Parathyroid adenoma (tissue), 2 donors: ENCODE data around the gene LARP4B.

Experiments
- H2AFZ ChIP-seq: fragments of 300-600 bp; sonication (generic); one replicate; pipeline ENCODE4 v1.7.0; 2017; ENCODE audit warnings: antibody characterized with exemption, mild to moderate bottlenecking
- H3K27ac ChIP-seq: fragments of 300-600 bp; sonication (generic); one replicate; pipeline ENCODE4 v1.7.0; 2017
- H3K27me3 ChIP-seq: fragments of 300-600 bp; sonication (generic); one replicate; pipeline ENCODE4 v1.7.0; 2017; ENCODE audit warnings: low read length; ENCODE audit not compliant: control insufficient read depth, insufficient read depth
- H3K36me3 ChIP-seq: fragments of 300-600 bp; sonication (generic); one replicate; pipeline ENCODE4 v1.7.0; 2017; ENCODE audit warnings: low read length; ENCODE audit not compliant: control insufficient read depth, insufficient read depth
- H3K4me1 ChIP-seq: fragments of 300-600 bp; sonication (generic); one replicate; pipeline ENCODE4 v1.7.0; 2017; ENCODE audit warnings: control low read depth
- H3K4me2 ChIP-seq: fragments of 300-600 bp; sonication (generic); one replicate; pipeline ENCODE4 v1.7.0; 2017; ENCODE audit warnings: low read length
- H3K4me3 ChIP-seq: fragments of 300-600 bp; sonication (generic); one replicate; pipeline ENCODE4 v1.7.0; 2017; ENCODE audit warnings: low read depth, low read length
- H3K79me2 ChIP-seq: fragments of 300-600 bp; sonication (generic); one replicate; pipeline ENCODE4 v1.7.0; 2017; ENCODE audit warnings: control low read depth
- H3K9ac ChIP-seq: fragments of 300-600 bp; sonication (generic); one replicate; pipeline ENCODE4 v1.7.0; 2017; ENCODE audit warnings: mild to moderate bottlenecking
- H3K9me3 ChIP-seq: fragments of 300-600 bp; sonication (generic); one replicate; pipeline ENCODE4 v1.7.0; 2017; ENCODE audit warnings: low read length; ENCODE audit not compliant: control insufficient read depth
- TF ChIP-seq, protein P1 (sequence below): fragments of 300-600 bp; sonication (generic); IDR thresholded peaks from one replicate; pipeline ENCODE4 v1.7.0; 2017; ENCODE audit warnings: antibody characterized with exemption, mild to moderate bottlenecking
- donor health status: primary hyperparathyroidism.

LARP4B gene

GRCh38 chr10:921471-922414 lies 9.8 kb downstream of the LARP4B start:
- TF ChIP-seq, protein P1, sequence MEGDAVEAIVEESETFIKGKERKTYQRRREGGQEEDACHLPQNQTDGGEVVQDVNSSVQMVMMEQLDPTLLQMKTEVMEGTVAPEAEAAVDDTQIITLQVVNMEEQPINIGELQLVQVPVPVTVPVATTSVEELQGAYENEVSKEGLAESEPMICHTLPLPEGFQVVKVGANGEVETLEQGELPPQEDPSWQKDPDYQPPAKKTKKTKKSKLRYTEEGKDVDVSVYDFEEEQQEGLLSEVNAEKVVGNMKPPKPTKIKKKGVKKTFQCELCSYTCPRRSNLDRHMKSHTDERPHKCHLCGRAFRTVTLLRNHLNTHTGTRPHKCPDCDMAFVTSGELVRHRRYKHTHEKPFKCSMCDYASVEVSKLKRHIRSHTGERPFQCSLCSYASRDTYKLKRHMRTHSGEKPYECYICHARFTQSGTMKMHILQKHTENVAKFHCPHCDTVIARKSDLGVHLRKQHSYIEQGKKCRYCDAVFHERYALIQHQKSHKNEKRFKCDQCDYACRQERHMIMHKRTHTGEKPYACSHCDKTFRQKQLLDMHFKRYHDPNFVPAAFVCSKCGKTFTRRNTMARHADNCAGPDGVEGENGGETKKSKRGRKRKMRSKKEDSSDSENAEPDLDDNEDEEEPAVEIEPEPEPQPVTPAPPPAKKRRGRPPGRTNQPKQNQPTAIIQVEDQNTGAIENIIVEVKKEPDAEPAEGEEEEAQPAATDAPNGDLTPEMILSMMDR: no peak
- Histone ChIP-seq H3K4me2 (no peak overlapping the region), H3K9ac (no peak overlapping the region), H3K9me3 (no peaks in the 10 kb centered on the region), H3K4me1 (peaks cover 6% of the 10 kb centered on the region), H3K27me3 (no peaks in the 10 kb centered on the region), H3K27ac (no peak overlapping the region), H2AFZ (no peak overlapping the region), H3K79me2 (peaks cover 75% of the 10 kb centered on the region), H3K36me3 (no peaks in the 10 kb centered on the region), H3K4me3 (no peak overlapping the region)

GRCh38 chr10:920450-920849 lies 11.1 kb downstream of the LARP4B start:
- H3K4me1 ChIP-seq: peaks cover 6% of the 10 kb centered on the region
- H3K79me2 ChIP-seq: peaks cover 74% of the 10 kb centered on the region
- H3K4me3 ChIP-seq: no peak overlapping the region
- H3K9ac ChIP-seq: no peak overlapping the region
- no peak overlapping the region for H2AFZ ChIP-seq
- no peaks in the 10 kb centered on the region for H3K36me3 ChIP-seq
- no peak overlapping the region for H3K27ac ChIP-seq
- no peak overlapping the region for H3K4me2 ChIP-seq
- H3K9me3 ChIP-seq: no peaks in the 10 kb centered on the region
- TF ChIP-seq, protein P1: no peak
- no peaks in the 10 kb centered on the region for H3K27me3 ChIP-seq

- Histone ChIP-seq H3K4me1 (peaks cover 2% of the 10 kb centered on the region), H3K36me3 (no peaks in the 10 kb centered on the region), H3K27me3 (no peaks in the 10 kb centered on the region), H3K4me3 (no peak overlapping the region), H3K4me2 (no peak overlapping the region), H3K9ac (no peak overlapping the region), H3K9me3 (no peaks in the 10 kb centered on the region), H2AFZ (no peak overlapping the region), H3K27ac (no peak overlapping the region), H3K79me2 (peaks cover 65% of the 10 kb centered on the region)
- TF ChIP-seq, protein P1: no peak
These were observed 12.0 kb downstream of the LARP4B start for GRCh38 chr10:919481-919880.

- H3K27ac ChIP-seq: no peak overlapping the region
- no peak overlapping the region for H3K9ac ChIP-seq
- H3K36me3 ChIP-seq: no peaks in the 10 kb centered on the region
- no peaks in the 10 kb centered on the region for H3K9me3 ChIP-seq
- peaks cover 68% of the 10 kb centered on the region for H3K79me2 ChIP-seq
- H3K4me1 ChIP-seq: no peaks in the 10 kb centered on the region
- H3K4me3 ChIP-seq: no peak overlapping the region
- TF ChIP-seq, protein P1: no peak
- H3K27me3 ChIP-seq: no peaks in the 10 kb centered on the region
- no peak overlapping the region for H2AFZ ChIP-seq
- no peak overlapping the region for H3K4me2 ChIP-seq
These were observed 13.5 kb downstream of the LARP4B start for GRCh38 chr10:917999-918398.

DNA sequence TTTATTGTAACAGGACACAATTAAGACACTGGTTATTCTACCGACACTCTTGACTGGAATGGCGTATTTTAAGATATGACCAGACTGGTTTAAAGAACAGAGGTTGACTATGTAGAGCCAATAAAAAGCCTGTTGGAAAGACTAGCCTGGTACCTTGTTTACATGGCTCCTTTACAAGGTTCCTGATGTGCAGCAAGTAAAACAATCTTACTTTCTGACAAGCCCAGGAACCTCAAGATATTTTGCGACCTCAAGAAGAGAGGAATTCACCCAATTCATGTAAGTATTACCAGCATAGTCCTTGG lies 14.1 kb downstream of the LARP4B start:
- TF ChIP-seq, protein P1: no peak
- Histone ChIP-seq H3K79me2 (peaks cover 69% of the 10 kb centered on the region), H3K27me3 (no peaks in the 10 kb centered on the region), H3K9me3 (no peaks in the 10 kb centered on the region), H3K4me1 (no peaks in the 10 kb centered on the region), H2AFZ (no peak overlapping the region), H3K27ac (no peak overlapping the region), H3K9ac (no peak overlapping the region), H3K4me3 (no peak overlapping the region), H3K36me3 (no peaks in the 10 kb centered on the region), H3K4me2 (no peak overlapping the region)
